Right lobe of liver (tissue), 4 donors: ENCODE measurements around the gene GSTA4.

Experiments
- POLR2A ChIP-seq: fragments of 450-650 bp; IDR thresholded peaks from one replicate; pipeline ENCODE4 v1.6.1; 2017; ENCODE audit warnings: antibody characterized with exemption, mild to moderate bottlenecking
- TF ChIP-seq, protein P1 (sequence below), 4 donors: fragments of 200-600 bp in 3 of 4; fragments of 450-650 bp in 1 of 4; IDR thresholded peaks; one replicate each; pipeline versions ENCODE4 v1.5.1 to v1.8.0; 2016 to 2022; ENCODE audit warnings: antibody characterized with exemption in 4 of 4, mild to moderate bottlenecking in 2 of 4
- donor health status: DM: no; HTN: no; CAD: no.
- donor health status: DM: no; HTN: no; CAD: no.
- donor health status: DM: no; HTN: yes; CAD: no.

DNA sequence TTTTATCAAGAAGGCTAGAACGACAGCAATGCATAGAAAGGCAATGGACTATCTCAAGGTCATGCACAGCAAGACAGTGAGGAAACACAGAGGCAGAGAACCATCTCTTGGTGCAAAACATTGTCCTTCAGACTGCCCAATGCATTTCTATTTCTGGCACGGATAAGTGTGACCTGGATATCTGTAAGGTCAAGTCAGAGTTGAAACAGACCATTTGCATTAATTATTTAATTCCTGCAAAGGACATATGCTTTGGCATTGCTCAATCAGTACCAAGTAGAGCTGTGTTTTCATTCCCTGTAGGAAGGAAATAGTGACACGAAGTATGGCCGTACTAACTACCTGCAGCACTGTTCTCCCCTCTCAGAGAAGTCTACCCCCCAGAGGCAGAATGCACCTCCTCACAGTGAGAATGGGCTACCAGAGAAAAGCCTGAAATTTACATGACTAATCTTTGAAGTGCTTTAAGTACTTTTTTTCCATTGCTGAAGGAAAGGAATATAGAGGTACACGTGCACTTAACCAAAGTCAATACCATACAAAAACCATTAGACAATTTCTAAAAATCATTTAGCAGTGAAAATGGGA lies 32.1 kb upstream of the GSTA4 start:
- TF ChIP-seq POLR2A: no peak
- TF ChIP-seq, protein P1, sequence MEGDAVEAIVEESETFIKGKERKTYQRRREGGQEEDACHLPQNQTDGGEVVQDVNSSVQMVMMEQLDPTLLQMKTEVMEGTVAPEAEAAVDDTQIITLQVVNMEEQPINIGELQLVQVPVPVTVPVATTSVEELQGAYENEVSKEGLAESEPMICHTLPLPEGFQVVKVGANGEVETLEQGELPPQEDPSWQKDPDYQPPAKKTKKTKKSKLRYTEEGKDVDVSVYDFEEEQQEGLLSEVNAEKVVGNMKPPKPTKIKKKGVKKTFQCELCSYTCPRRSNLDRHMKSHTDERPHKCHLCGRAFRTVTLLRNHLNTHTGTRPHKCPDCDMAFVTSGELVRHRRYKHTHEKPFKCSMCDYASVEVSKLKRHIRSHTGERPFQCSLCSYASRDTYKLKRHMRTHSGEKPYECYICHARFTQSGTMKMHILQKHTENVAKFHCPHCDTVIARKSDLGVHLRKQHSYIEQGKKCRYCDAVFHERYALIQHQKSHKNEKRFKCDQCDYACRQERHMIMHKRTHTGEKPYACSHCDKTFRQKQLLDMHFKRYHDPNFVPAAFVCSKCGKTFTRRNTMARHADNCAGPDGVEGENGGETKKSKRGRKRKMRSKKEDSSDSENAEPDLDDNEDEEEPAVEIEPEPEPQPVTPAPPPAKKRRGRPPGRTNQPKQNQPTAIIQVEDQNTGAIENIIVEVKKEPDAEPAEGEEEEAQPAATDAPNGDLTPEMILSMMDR (IDR thresholded peaks at IDR 0.05): no peak
